GM23338 (cell line): ENCODE measurements around the gene ZNF23. TPM values are rescaled to one million over a fixed set of nuclear protein-coding genes. Genes with fewer than 3 reads are reported as not detected.

Source experiments
- ATAC-seq: fragments of 200-7000 bp; cut with Tn5 transposase; 3 replicates; pipeline ENCODE4 v1.9.1; 2020
- DNase-seq: peaks from one replicate; pipeline ENCODE4 v3.0.0-alpha.2; 2015; ENCODE audit warnings: low spot score
- H2AFZ ChIP-seq: fragments of 200-600 bp; sonication (generic); 2 replicates; pipeline ENCODE4 v1.8.0; 2016; ENCODE audit warnings: antibody characterized with exemption, mild to moderate bottlenecking, moderate library complexity
- H3F3A ChIP-seq: fragments of 200-600 bp; sonication (generic); replicated peaks from 2 replicates; pipeline ENCODE4 v1.8.0; 2017; ENCODE audit warnings: antibody characterized with exemption, mixed run types, low read depth
- H3K27ac ChIP-seq: fragments of 200-600 bp; sonication (generic); 2 replicates; pipeline ENCODE4 v1.6.1; 2016; ENCODE audit warnings: low read depth
- H3K27me3 ChIP-seq: fragments of 200-600 bp; sonication (generic); 2 replicates; pipeline ENCODE4 v1.8.0; 2016; ENCODE audit warnings: mild to moderate bottlenecking, mixed run types, moderate library complexity; ENCODE audit not compliant: insufficient read depth
- H3K36me3 ChIP-seq: fragments of 200-600 bp; sonication (generic); 2 replicates; pipeline ENCODE4 v1.8.0; 2016; ENCODE audit warnings: mild to moderate bottlenecking; ENCODE audit not compliant: insufficient read depth
- H3K4me1 ChIP-seq: fragments of 200-600 bp; sonication (generic); 2 replicates; pipeline ENCODE4 v1.8.0; 2016; ENCODE audit warnings: mild to moderate bottlenecking, moderate library complexity; ENCODE audit not compliant: insufficient read depth
- H3K4me2 ChIP-seq: fragments of 200-600 bp; sonication (generic); 2 replicates; pipeline ENCODE4 v1.7.1; 2017; ENCODE audit warnings: mixed run types
- H3K4me3 ChIP-seq: fragments of 200-600 bp; sonication (generic); 2 replicates; pipeline ENCODE4 v1.6.1; 2016; ENCODE audit warnings: mixed run types
- H3K79me2 ChIP-seq: fragments of 200-600 bp; sonication (generic); replicated peaks from 2 replicates; pipeline ENCODE4 v1.8.0; 2017; ENCODE audit warnings: mild to moderate bottlenecking; ENCODE audit not compliant: insufficient read depth
- H3K9me2 ChIP-seq: fragments of 200-600 bp; sonication (generic); 2 replicates; pipeline ENCODE4 v1.8.0; 2017; ENCODE audit not compliant: insufficient read depth
- H4K20me1 ChIP-seq: fragments of 200-600 bp; sonication (generic); replicated peaks from 2 replicates; pipeline ENCODE4 v1.8.0; 2017; ENCODE audit warnings: mild to moderate bottlenecking; ENCODE audit not compliant: insufficient read depth
- H3K27ac Mint-ChIP-seq: 2 replicates; pipeline ENCODE4 v1.8.0; 2020; ENCODE audit warnings: inconsistent platforms, mild to moderate bottlenecking, moderate library complexity, mixed read lengths
- H3K27me3 Mint-ChIP-seq: 3 replicates; pipeline ENCODE4 v1.8.0; 2022; ENCODE audit warnings: low read depth, mild to moderate bottlenecking, moderate library complexity, mixed read lengths, inconsistent platforms; ENCODE audit not compliant: insufficient read depth, poor library complexity
- H3K36me3 Mint-ChIP-seq: 3 replicates; pipeline ENCODE4 v1.8.0; 2021; ENCODE audit warnings: low read depth, mild to moderate bottlenecking, inconsistent platforms, moderate library complexity, mixed read lengths
- H3K4me1 Mint-ChIP-seq: 3 replicates; pipeline ENCODE4 v1.8.0; 2020; ENCODE audit warnings: mild to moderate bottlenecking, inconsistent platforms, mixed read lengths
- H3K4me3 Mint-ChIP-seq: 3 replicates; pipeline ENCODE4 v1.8.0; 2021; ENCODE audit warnings: moderate library complexity, mild to moderate bottlenecking, inconsistent platforms, mixed read lengths
- H3K9me3 Mint-ChIP-seq: 3 replicates; pipeline ENCODE4 v1.8.0; 2020; ENCODE audit warnings: moderate library complexity, mild to moderate bottlenecking, inconsistent platforms, mixed read lengths
- CREB1 ChIP-seq: fragments of 250-450 bp; sonication (Bioruptor Pico); IDR thresholded peaks from 2 replicates; pipeline ENCODE4 v1.5.0; 2020; ENCODE audit warnings: low read depth, mild to moderate bottlenecking, moderate library complexity
- CTCF ChIP-seq, 2 experiments: fragments of 200-600 bp in 1 of 2; sonication (generic) in 1 of 2; conservative IDR thresholded peaks; 2 replicates each; pipeline versions ENCODE4 v1.5.1 to v1.6.1; 2016 to 2017; ENCODE audit warnings: antibody characterized with exemption in 2 of 2, low read depth in 2 of 2, mild to moderate bottlenecking in 2 of 2, moderate library complexity in 1 of 2
- ETS1 ChIP-seq: IDR thresholded peaks from 2 replicates; pipeline ENCODE4 v1.6.1; 2016; ENCODE audit warnings: antibody characterized with exemption
- EZH2phosphoT487 ChIP-seq: fragments of 200-600 bp; sonication (generic); IDR thresholded peaks from one replicate; pipeline ENCODE4 v1.8.1; 2018; ENCODE audit warnings: antibody characterized with exemption; ENCODE audit not compliant: unreplicated experiment
- JUNB ChIP-seq: IDR thresholded peaks from one replicate; pipeline ENCODE4 v1.6.1; 2016; ENCODE audit warnings: antibody characterized with exemption; ENCODE audit not compliant: unreplicated experiment
- NANOG ChIP-seq: IDR thresholded peaks from 2 replicates; pipeline ENCODE4 v1.6.1; 2016; ENCODE audit warnings: antibody characterized with exemption, borderline replicate concordance
- POLR2AphosphoS5 ChIP-seq: IDR thresholded peaks from 2 replicates; pipeline ENCODE4 v1.6.1; 2016; ENCODE audit warnings: antibody characterized with exemption, low read depth
- STAT1 ChIP-seq: IDR thresholded peaks from one replicate; pipeline ENCODE4 v1.6.1; 2016; ENCODE audit warnings: antibody characterized with exemption; ENCODE audit not compliant: unreplicated experiment
- ZNF114 ChIP-seq: fragments of 250-450 bp; sonication (Bioruptor Pico); IDR thresholded peaks from 2 replicates; pipeline ENCODE4 v1.5.0; 2020; ENCODE audit warnings: mild to moderate bottlenecking, moderate library complexity
- ZNF331 ChIP-seq: fragments of 250-450 bp; sonication (Bioruptor Pico); IDR thresholded peaks from 2 replicates; pipeline ENCODE4 v1.5.0; 2020; ENCODE audit warnings: low read depth, mild to moderate bottlenecking, moderate library complexity
- ZNF462 ChIP-seq: fragments of 250-450 bp; sonication (Bioruptor Pico); IDR thresholded peaks from 2 replicates; pipeline ENCODE4 v1.5.0; 2020; ENCODE audit warnings: mild to moderate bottlenecking, moderate library complexity
- polyA plus RNA-seq: library from polyadenylated mRNA; unstranded; fragments of >200 nt; fragmentation: Nextera tagmentation; extraction: Ambion mirVana; gene quantifications from 2 replicates; pipeline ENCODE4 v1.2.1, GENCODE V29; 2016
- total RNA-seq: library from RNA; depleted of rRNA; stranded (reverse); fragments of >200 nt; shearing (Covaris generic); gene quantifications from 2 replicates; pipeline ENCODE4 v1.2.3, GENCODE V29; 2014

The ZNF23 gene
- total and polyA plus RNA-seq, 2 experiments from 2014 or later: 8.4 to 8.8 TPM

GRCh38 chr16:71507061-71507460 lies 45.0 kb upstream of the ZNF23 start:
- no peak for TF ChIP-seq STAT1
- Mint-ChIP-seq H3K36me3 (no peaks in the 10 kb centered on the region), H3K4me1 (no peaks in the 10 kb centered on the region), H3K9me3 (peaks cover 10% of the 10 kb centered on the region), H3K4me3 (no peak overlapping the region), H3K27me3 (peaks cover 5% of the 10 kb centered on the region), H3K27ac (no peak overlapping the region)
- Histone ChIP-seq H3K4me3 (no peak overlapping the region), H3K36me3 (no peaks in the 10 kb centered on the region), H2AFZ (no peak overlapping the region), H3K27me3 (no peaks in the 10 kb centered on the region), H3F3A (no peaks in the 10 kb centered on the region), H3K4me2 (no peak overlapping the region), H3K27ac (no peak overlapping the region), H3K9me2 (no peaks in the 10 kb centered on the region; the same call in none of the 2 replicates), H4K20me1 (no peaks in the 10 kb centered on the region), H3K4me1 (no peaks in the 10 kb centered on the region), H3K79me2 (no peaks in the 10 kb centered on the region)
- ATAC-seq (no peak), DNase-seq (no peak)

GRCh38 chr16:71504901-71505300 lies 42.9 kb upstream of the ZNF23 start:
- no peak overlapping the region for H3K4me3 ChIP-seq
- H3K36me3 Mint-ChIP-seq: no peaks in the 10 kb centered on the region
- no peak for TF ChIP-seq JUNB
- TF ChIP-seq ZNF462 (CRISPR knock-in tag): no peak
- TF ChIP-seq STAT1: no peak
- TF ChIP-seq EZH2phosphoT487: no peak
- TF ChIP-seq POLR2AphosphoS5: no peak
- TF ChIP-seq ZNF331: no peak
- no peak for TF ChIP-seq NANOG
- no peak for TF ChIP-seq ETS1
- TF ChIP-seq CREB1 (CRISPR knock-in tag): no peak
- no peak for TF ChIP-seq CTCF (conservative IDR thresholded peaks at IDR 0.05; ENCODE audit: low read depth in 2 of 2)
- TF ChIP-seq ZNF114 (CRISPR knock-in tag): no peak

More at GRCh38 chr16:71504901-71505300, 42.9 kb upstream of the ZNF23 start:
- no peaks in the 10 kb centered on the region for H3K4me1 ChIP-seq
- H3K27ac ChIP-seq: no peak overlapping the region
- H3K9me2 ChIP-seq: no peaks in the 10 kb centered on the region; the same call in 1 of the 2 replicates
- no peak overlapping the region for H3K4me3 Mint-ChIP-seq
- no peaks in the 10 kb centered on the region for H3K27me3 ChIP-seq
- peaks cover 5% of the 10 kb centered on the region for H3K27me3 Mint-ChIP-seq
- no peaks in the 10 kb centered on the region for H3K4me1 Mint-ChIP-seq
- no peak overlapping the region for H3K27ac Mint-ChIP-seq
- no peak overlapping the region for H3K4me2 ChIP-seq
- no peak for DNase-seq
- no peak overlapping the region for H2AFZ ChIP-seq
- no peaks in the 10 kb centered on the region for H3F3A ChIP-seq
- peaks cover 2% of the 10 kb centered on the region; the same call in 1 of the 3 replicates for H3K9me3 Mint-ChIP-seq
- no peak for ATAC-seq
- H3K79me2 ChIP-seq: no peaks in the 10 kb centered on the region
- no peaks in the 10 kb centered on the region for H3K36me3 ChIP-seq
- H4K20me1 ChIP-seq: no peaks in the 10 kb centered on the region
